IMR-90 (cell line): ENCODE results near the gene KRTAP10-7. TPM values are rescaled to one million over a fixed set of nuclear protein-coding genes. Genes with fewer than 3 reads are reported as not detected.

Source experiments
- ATAC-seq: fragments of 200-7000 bp; cut with Tn5 transposase; 2 replicates; pipeline ENCODE4 v1.9.1; 2020; ENCODE audit warnings: low read depth, mild to moderate bottlenecking, moderate library complexity
- BruUV-seq: library from RNA; stranded (reverse); fragments of 400-500 nt; replicated peaks from 2 replicates; lab custom pipeline; 2021; lab: Mats Ljungman, UMichigan
- CTCF ChIA-PET: fragments of 300-600 bp; formaldehyde crosslinking; extraction: SDS; loops from one replicate; lab custom pipeline; 2021; ENCODE audit warnings: antibody characterized with exemption; lab: Yijun Ruan, JAX
- POLR2A ChIA-PET: fragments of 300-600 bp; sonication (Branson Sonifier 250); formaldehyde crosslinking; loops from one replicate; lab custom pipeline; 2022; ENCODE audit warnings: antibody characterized with exemption; ENCODE audit not compliant: unreplicated experiment; lab: Charles Lee
- DNase-seq: peaks from one replicate; pipeline ENCODE4 v3.0.0; 2013
- H2AFZ ChIP-seq: replicated peaks from 2 replicates; pipeline ENCODE3; 2013; ENCODE audit warnings: low read length, mild to moderate bottlenecking; ENCODE audit not compliant: poor library complexity
- H2AK5ac ChIP-seq: 2 replicates; pipeline ENCODE4 v1.6.1; 2013; ENCODE audit warnings: low read depth, low read length, inconsistent platforms
- H2AK9ac ChIP-seq: replicated peaks from 2 replicates; pipeline ENCODE3; 2013; ENCODE audit warnings: mild to moderate bottlenecking, low read depth, low read length, moderate library complexity; ENCODE audit not compliant: poor library complexity
- H2BK120ac ChIP-seq: 2 replicates; pipeline ENCODE4 v1.6.1; 2013; ENCODE audit warnings: low read depth, low read length, inconsistent platforms
- H2BK15ac ChIP-seq: 3 replicates; pipeline ENCODE4 v1.6.1; 2013; ENCODE audit warnings: low read depth, low read length, inconsistent platforms
- H2BK20ac ChIP-seq: 2 replicates; pipeline ENCODE4 v1.6.1; 2013; ENCODE audit warnings: low read depth, mild to moderate bottlenecking, inconsistent platforms, low read length, moderate library complexity
- H2BK5ac ChIP-seq: 2 replicates; pipeline ENCODE4 v1.6.1; 2013; ENCODE audit warnings: mild to moderate bottlenecking, low read depth, low read length, inconsistent platforms; ENCODE audit not compliant: poor library complexity, severe bottlenecking
- H3K14ac ChIP-seq: replicated peaks from 2 replicates; pipeline ENCODE4 v1.6.1; 2013; ENCODE audit warnings: low read depth, low read length, inconsistent platforms
- H3K18ac ChIP-seq: 2 replicates; pipeline ENCODE4 v1.6.1; 2013; ENCODE audit warnings: low read depth, low read length, control low read depth
- H3K23ac ChIP-seq: 2 replicates; pipeline ENCODE4 v1.6.1; 2013; ENCODE audit warnings: low read depth, low read length, inconsistent platforms
- H3K27ac ChIP-seq: 2 replicates; pipeline ENCODE4 v1.5.1; 2013; ENCODE audit warnings: mild to moderate bottlenecking, control low read depth, low read length; ENCODE audit not compliant: insufficient read depth
- H3K27me3 ChIP-seq: 2 replicates; pipeline ENCODE4 v1.6.1; 2013; ENCODE audit warnings: low read length; ENCODE audit not compliant: control insufficient read depth, insufficient read depth
- H3K36me3 ChIP-seq: 2 replicates; pipeline ENCODE4 v1.6.1; 2013; ENCODE audit warnings: low read length, mixed read lengths; ENCODE audit not compliant: control insufficient read depth, insufficient read depth
- H3K4ac ChIP-seq: 2 replicates; pipeline ENCODE4 v1.6.1; 2013; ENCODE audit warnings: low read depth, low read length, inconsistent platforms
- H3K4me1 ChIP-seq: 2 replicates; pipeline ENCODE4 v1.6.1; 2013; ENCODE audit warnings: low read length, mixed read lengths; ENCODE audit not compliant: control insufficient read depth, insufficient read depth
- H3K4me2 ChIP-seq: 2 replicates; pipeline ENCODE4 v1.6.1; 2013; ENCODE audit warnings: low read depth, mild to moderate bottlenecking, control low read depth, low read length, moderate library complexity
- H3K4me3 ChIP-seq: 2 replicates; pipeline ENCODE4 v1.5.1; 2013; ENCODE audit warnings: low read depth, mild to moderate bottlenecking, control low read depth, low read length, moderate library complexity; ENCODE audit not compliant: insufficient read depth
- H3K56ac ChIP-seq: 2 replicates; pipeline ENCODE4 v1.6.1; 2013; ENCODE audit warnings: low read length, inconsistent platforms; ENCODE audit not compliant: insufficient read depth; ENCODE audit errors: extremely low read depth
- H3K79me1 ChIP-seq, 2 experiments: 2 replicates each; pipeline ENCODE4 v1.6.1; 2013; ENCODE audit warnings: low read length in 2 of 2, inconsistent platforms in 1 of 2, low read depth in 1 of 2
- H3K9ac ChIP-seq: 2 replicates; pipeline ENCODE4 v1.6.1; 2013; ENCODE audit warnings: low read depth, low read length, control low read depth
- H3K9me1 ChIP-seq: 2 replicates; pipeline ENCODE4 v1.6.1; 2013; ENCODE audit warnings: low read length, inconsistent platforms; ENCODE audit not compliant: insufficient read depth
- H3K9me3 ChIP-seq: 2 replicates; pipeline ENCODE4 v1.6.1; 2013; ENCODE audit warnings: low read length; ENCODE audit not compliant: control insufficient read depth, insufficient read depth
- H4K20me1 ChIP-seq: 2 replicates; pipeline ENCODE4 v1.6.1; 2013; ENCODE audit warnings: low read length, inconsistent platforms; ENCODE audit not compliant: insufficient read depth
- H4K5ac ChIP-seq: 2 replicates; pipeline ENCODE4 v1.6.1; 2013; ENCODE audit warnings: mild to moderate bottlenecking, low read depth, low read length, control low read depth
- H4K8ac ChIP-seq, 2 experiments: 2 replicates each; pipeline ENCODE4 v1.6.1; 2013; ENCODE audit warnings: low read depth in 2 of 2, low read length in 2 of 2, control low read depth in 1 of 2, inconsistent platforms in 1 of 2
- H4K91ac ChIP-seq: 2 replicates; pipeline ENCODE4 v1.6.1; 2013; ENCODE audit warnings: low read depth, low read length, inconsistent platforms; ENCODE audit not compliant: insufficient read depth
- BHLHE40 ChIP-seq: fragments of 150-350 bp; IDR thresholded peaks from 2 replicates; pipeline ENCODE4 v1.6.1; 2016; ENCODE audit warnings: mild to moderate bottlenecking, low read depth, low read length
- CHD1 ChIP-seq: IDR thresholded peaks from 2 replicates; pipeline ENCODE4 v1.6.1; 2012; ENCODE audit warnings: low read depth, low read length, improper control_type of control experiment
- FOS ChIP-seq: fragments of 150-350 bp; IDR thresholded peaks from 2 replicates; pipeline ENCODE4 v1.6.1; 2016; ENCODE audit warnings: low read depth, low read length
- MAFK ChIP-seq: IDR thresholded peaks from 2 replicates; pipeline ENCODE4 v1.6.1; 2012; ENCODE audit warnings: low read depth, low read length, improper control_type of control experiment
- MXI1 ChIP-seq: IDR thresholded peaks from 2 replicates; pipeline ENCODE4 v1.6.1; 2012; ENCODE audit warnings: low read depth, mild to moderate bottlenecking, low read length, moderate library complexity, borderline replicate concordance
- NFE2L2 ChIP-seq: fragments of 150-350 bp; IDR thresholded peaks from 2 replicates; pipeline ENCODE4 v1.6.1; 2016; ENCODE audit warnings: low read depth, mild to moderate bottlenecking, low read length
- POLR2A ChIP-seq: IDR thresholded peaks from 2 replicates; pipeline ENCODE4 v1.6.1; 2012; ENCODE audit warnings: mild to moderate bottlenecking, low read depth, low read length
- RAD21 ChIP-seq: IDR thresholded peaks from 2 replicates; pipeline ENCODE4 v1.6.1; 2012; ENCODE audit warnings: low read length, improper control_type of control experiment
- RCOR1 ChIP-seq: IDR thresholded peaks from 2 replicates; pipeline ENCODE4 v1.6.1; 2012; ENCODE audit warnings: mild to moderate bottlenecking, low read length, improper control_type of control experiment; ENCODE audit not compliant: insufficient replicate concordance
- RFX5 ChIP-seq: IDR thresholded peaks from 2 replicates; pipeline ENCODE4 v1.8.0; 2012; ENCODE audit warnings: low read depth, mild to moderate bottlenecking, low read length, moderate library complexity
- USF2 ChIP-seq: fragments of 150-350 bp; IDR thresholded peaks from 2 replicates; pipeline ENCODE4 v1.6.1; 2017; ENCODE audit warnings: mild to moderate bottlenecking, antibody characterized with exemption, low read length, low read depth
- WGBS, 2 experiments: methylation state at CpG; one replicate each; pipeline versions ENCODE4 v1.1.5 to v1.1.7; 2013; ENCODE audit warnings: missing lambda C conversion rate in 2 of 2; ENCODE audit not compliant: insufficient read length in 1 of 2; ENCODE audit errors: extremely low coverage in 2 of 2; 5-methylcytosine and 5-hydroxymethylcytosine counted together
- dilution Hi-C: fragments of 300-500 bp; cut with HindIII; formaldehyde crosslinking; loops from one replicate; pipeline ENCODE4 v1.14.3; 2018; ENCODE audit warnings: low sequenced_read_pairs; ENCODE audit not compliant: unreplicated experiment
- in situ Hi-C: fragments of 300-500 bp; cut with MboI; formaldehyde crosslinking; loops from 3 replicates; pipeline ENCODE4 v1.14.3; 2019; ENCODE audit warnings: low sequenced_read_pairs, inconsistent platforms, mixed read lengths
- intact Hi-C: fragments of 100-400 bp; cut with micrococcal nuclease; formaldehyde crosslinking; loops from 2 replicates; pipeline ENCODE4 v1.10.0; 2022
- polyA plus RNA-seq, 3 experiments: library from polyadenylated mRNA; depleted of rRNA; stranded (reverse); fragments of >200 nt; gene quantifications; 2 replicates each; pipeline ENCODE4 v1.2.3, GENCODE V29; 2012; ENCODE audit warnings: low replicate concordance in 1 of 3
- total RNA-seq: library from RNA; depleted of rRNA; stranded (reverse); fragments of >200 nt; gene quantifications from 2 replicates; pipeline ENCODE4 v1.2.3, GENCODE V29; 2012
- TF ChIP-seq, protein P1 (sequence below): fragments of 150-350 bp; IDR thresholded peaks from 2 replicates; pipeline ENCODE4 v1.6.1; 2016; ENCODE audit warnings: low read depth, mild to moderate bottlenecking, low read length, moderate library complexity, borderline replicate concordance

Gene KRTAP10-7
- total and polyA plus RNA-seq, 2 of the 4 experiments (the other 2 are of a cell fraction): not detected

- Histone ChIP-seq H4K8ac (no peak overlapping the region), H3K4me2 (no peak overlapping the region), H3K4me3 (no peak overlapping the region), H3K23ac (no peak overlapping the region), H2BK15ac (no peak overlapping the region), H4K91ac (no peak overlapping the region), H3K79me1 (no peaks in the 10 kb centered on the region), H2BK120ac (no peak overlapping the region), H2AK5ac (no peak overlapping the region), H2AFZ (no peak overlapping the region), H4K20me1 (no peaks in the 10 kb centered on the region), H2AK9ac (no peak overlapping the region), H2BK5ac (no peak overlapping the region), H3K56ac (no peak overlapping the region), H3K4me1 (no peaks in the 10 kb centered on the region), H3K18ac (no peak overlapping the region), H3K14ac (no peak overlapping the region), H3K36me3 (no peaks in the 10 kb centered on the region), H2BK20ac (no peak overlapping the region), H3K4ac (no peak overlapping the region), H3K27ac (no peak overlapping the region), H3K27me3 (peaks cover 2% of the 10 kb centered on the region), H4K5ac (no peak overlapping the region), H3K9me1 (no peaks in the 10 kb centered on the region), H3K9ac (no peak overlapping the region), H3K9me3 (no peaks in the 10 kb centered on the region)
- 26% methylated on average over 4 of the region's 8 CpGs; no CpG with 5 or more reads in 1 of the 2 experiments for WGBS, 2 experiments
- TF ChIP-seq USF2: no peak
- TF ChIP-seq RCOR1: no peak
- TF ChIP-seq MXI1: no peak
- no peak for TF ChIP-seq FOS
- no peak for TF ChIP-seq POLR2A
- no peak for TF ChIP-seq RAD21
- TF ChIP-seq BHLHE40: no peak
- TF ChIP-seq, protein P1, sequence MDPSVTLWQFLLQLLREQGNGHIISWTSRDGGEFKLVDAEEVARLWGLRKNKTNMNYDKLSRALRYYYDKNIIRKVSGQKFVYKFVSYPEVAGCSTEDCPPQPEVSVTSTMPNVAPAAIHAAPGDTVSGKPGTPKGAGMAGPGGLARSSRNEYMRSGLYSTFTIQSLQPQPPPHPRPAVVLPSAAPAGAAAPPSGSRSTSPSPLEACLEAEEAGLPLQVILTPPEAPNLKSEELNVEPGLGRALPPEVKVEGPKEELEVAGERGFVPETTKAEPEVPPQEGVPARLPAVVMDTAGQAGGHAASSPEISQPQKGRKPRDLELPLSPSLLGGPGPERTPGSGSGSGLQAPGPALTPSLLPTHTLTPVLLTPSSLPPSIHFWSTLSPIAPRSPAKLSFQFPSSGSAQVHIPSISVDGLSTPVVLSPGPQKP: no peak
- TF ChIP-seq MAFK: no peak
- no peak for TF ChIP-seq CHD1
- no peak for TF ChIP-seq RFX5
- TF ChIP-seq NFE2L2: no peak
- ATAC-seq (no peak), DNase-seq (no peak)
- POLR2A ChIA-PET: no interaction called here
- no TSS peak for BruUV-seq
- intact Hi-C loops: no loop called here
- CTCF ChIA-PET: no interaction called here
- in situ Hi-C loops: no loop called here
- dilution Hi-C loops: no loop called here
Observed at GRCh38 chr21:44603911-44604310, 3.5 kb downstream of the KRTAP10-7 start.
